HepG2 (cell line): ENCODE measurements around the gene PPP1R18. TPM values are rescaled to one million over a fixed set of nuclear protein-coding genes. Genes with fewer than 3 reads are reported as not detected.

Source experiments
- ARNT2 ChIP-seq: sonication (generic); formaldehyde crosslinking; IDR thresholded peaks from 2 replicates; pipeline ENCODE4 v1.8.0; 2022; ENCODE audit warnings: mild to moderate bottlenecking, low read depth, missing genetic modification reagents, moderate library complexity
- BCL6 ChIP-seq: IDR thresholded peaks from 2 replicates; pipeline ENCODE4 v1.6.1; 2016; ENCODE audit warnings: missing genetic modification reagents, missing compliant biosample characterization
- KIAA2018 ChIP-seq: sonication (generic); formaldehyde crosslinking; IDR thresholded peaks from 2 replicates; pipeline ENCODE4 v1.5.0; 2020; ENCODE audit warnings: mild to moderate bottlenecking, missing genetic modification reagents, borderline replicate concordance
- NR2F6 ChIP-seq, 2 experiments: IDR thresholded peaks; 2 replicates each; pipeline ENCODE4 v1.6.1; 2016; ENCODE audit warnings: antibody characterized with exemption in 1 of 2, mild to moderate bottlenecking in 1 of 2
- POLR2G ChIP-seq: fragments of 200-400 bp; formaldehyde crosslinking; IDR thresholded peaks from 2 replicates; pipeline ENCODE4 v1.6.1; 2018; ENCODE audit warnings: mild to moderate bottlenecking, low read depth, low read length, moderate library complexity
- PRMT3 ChIP-seq: sonication (generic); formaldehyde crosslinking; IDR thresholded peaks from 2 replicates; pipeline ENCODE4 v1.8.1; 2022; ENCODE audit warnings: low read depth, mild to moderate bottlenecking, moderate library complexity, missing genetic modification reagents, borderline replicate concordance
- ZBTB4 ChIP-seq: sonication (generic); formaldehyde crosslinking; IDR thresholded peaks from 2 replicates; pipeline ENCODE4 v1.4.0; 2020; ENCODE audit warnings: missing genetic modification reagents, mild to moderate bottlenecking, borderline replicate concordance
- ZNF496 ChIP-seq: sonication (generic); formaldehyde crosslinking; IDR thresholded peaks from 2 replicates; pipeline ENCODE4 v1.8.1; 2023; ENCODE audit warnings: mild to moderate bottlenecking, moderate library complexity, missing genetic modification reagents; ENCODE audit not compliant: insufficient replicate concordance
- ZNF513 ChIP-seq: sonication (generic); formaldehyde crosslinking; conservative IDR thresholded peaks from 2 replicates; pipeline ENCODE4 v1.5.0; 2020; ENCODE audit warnings: missing genetic modification reagents
- ZNF607 ChIP-seq: sonication (generic); formaldehyde crosslinking; IDR thresholded peaks from 2 replicates; pipeline ENCODE4 v1.5.1; 2020; ENCODE audit warnings: missing genetic modification reagents, mild to moderate bottlenecking, borderline replicate concordance
- polyA plus RNA-seq, 8 experiments: library from polyadenylated mRNA; depleted of rRNA in 3 of 8; stranded (reverse) in 7 of 8; unstranded in 1 of 8; fragments of >200 nt; fragmentation: Illumina TruSeq in 4 of 8; extraction: Trizol in 4 of 8; gene quantifications; 2 replicates each; pipeline versions ENCODE4 v1.2.1 to v1.2.3, GENCODE V29; 2011 to 2016; ENCODE audit warnings: low read depth in 4 of 8, missing spikeins in 1 of 8, mixed read lengths in 1 of 8; ENCODE audit not compliant: insufficient read depth in 1 of 8
- total RNA-seq, 5 experiments: library from RNA; depleted of rRNA; stranded (reverse); fragments of >200 nt; fragmentation: Illumina TruSeq; extraction: Trizol; gene quantifications; 2 replicates each; pipeline ENCODE4 v1.2.3, GENCODE V29; 2016; ENCODE audit warnings: low read depth in 1 of 5
- TF ChIP-seq, protein P1 (sequence below): sonication (generic); formaldehyde crosslinking; IDR thresholded peaks from 2 replicates; pipeline ENCODE4 v1.4.0; 2020; ENCODE audit warnings: missing genetic modification reagents, borderline replicate concordance

PPP1R18 gene
- total and polyA plus RNA-seq, 2 of the 13 experiments (the other 11 are each of a cell fraction or from before 2014, with no cell fraction given): 4.9 to 9.2 TPM

GRCh38 chr6:30672445-30673253, 13.8 kb downstream of the PPP1R18 start, which contains the start of gene DHX16 (continued):
- TF ChIP-seq BCL6 (CRISPR knock-in tag): peak; percentile 74
- no peak for TF ChIP-seq ZNF513 (CRISPR knock-in tag)
- no peak for TF ChIP-seq ZBTB4 (CRISPR knock-in tag)
- TF ChIP-seq ZNF607 (CRISPR knock-in tag): peak; percentile 55
- TF ChIP-seq, protein P1, sequence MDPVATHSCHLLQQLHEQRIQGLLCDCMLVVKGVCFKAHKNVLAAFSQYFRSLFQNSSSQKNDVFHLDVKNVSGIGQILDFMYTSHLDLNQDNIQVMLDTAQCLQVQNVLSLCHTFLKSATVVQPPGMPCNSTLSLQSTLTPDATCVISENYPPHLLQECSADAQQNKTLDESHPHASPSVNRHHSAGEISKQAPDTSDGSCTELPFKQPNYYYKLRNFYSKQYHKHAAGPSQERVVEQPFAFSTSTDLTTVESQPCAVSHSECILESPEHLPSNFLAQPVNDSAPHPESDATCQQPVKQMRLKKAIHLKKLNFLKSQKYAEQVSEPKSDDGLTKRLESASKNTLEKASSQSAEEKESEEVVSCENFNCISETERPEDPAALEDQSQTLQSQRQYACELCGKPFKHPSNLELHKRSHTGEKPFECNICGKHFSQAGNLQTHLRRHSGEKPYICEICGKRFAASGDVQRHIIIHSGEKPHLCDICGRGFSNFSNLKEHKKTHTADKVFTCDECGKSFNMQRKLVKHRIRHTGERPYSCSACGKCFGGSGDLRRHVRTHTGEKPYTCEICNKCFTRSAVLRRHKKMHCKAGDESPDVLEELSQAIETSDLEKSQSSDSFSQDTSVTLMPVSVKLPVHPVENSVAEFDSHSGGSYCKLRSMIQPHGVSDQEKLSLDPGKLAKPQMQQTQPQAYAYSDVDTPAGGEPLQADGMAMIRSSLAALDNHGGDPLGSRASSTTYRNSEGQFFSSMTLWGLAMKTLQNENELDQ (CRISPR knock-in tag): no peak
- TF ChIP-seq ARNT2: no peak; the same call in 1 of the 2 replicates
- peak; percentile 89 for TF ChIP-seq POLR2G
- 0 out of 2 replicates have a peak, but pooled peaks have one; percentile 56 for TF ChIP-seq KIAA2018 (CRISPR knock-in tag)
- TF ChIP-seq PRMT3 (CRISPR knock-in tag): no peak
- no peak for TF ChIP-seq ZNF496 (CRISPR knock-in tag)
- TF ChIP-seq NR2F6 (IDR thresholded peaks at IDR 0.05): peak; percentile 49; the same call in 1 of the 2 replicates
- TF ChIP-seq NR2F6 (CRISPR knock-in tag; IDR thresholded peaks at IDR 0.05): peak; percentile 61; the same call in 1 of the 2 replicates
